HG02763 (cell line): Measurements from ENCODE around the gene NAMPT.
"Not testable (repeated sequence)": the region's sequence is repeated elsewhere in the genome, so short reads cannot be mapped to it uniquely, and the experiment has no call there.

Experiments
- ATAC-seq: cut with Tn5 transposase; IDR thresholded peaks from one replicate; pipeline ENCODE4 v1.9.1; 2021; ENCODE audit warnings: mild to moderate bottlenecking, moderate library complexity; ENCODE audit not compliant: unreplicated experiment

The NAMPT gene

DNA sequence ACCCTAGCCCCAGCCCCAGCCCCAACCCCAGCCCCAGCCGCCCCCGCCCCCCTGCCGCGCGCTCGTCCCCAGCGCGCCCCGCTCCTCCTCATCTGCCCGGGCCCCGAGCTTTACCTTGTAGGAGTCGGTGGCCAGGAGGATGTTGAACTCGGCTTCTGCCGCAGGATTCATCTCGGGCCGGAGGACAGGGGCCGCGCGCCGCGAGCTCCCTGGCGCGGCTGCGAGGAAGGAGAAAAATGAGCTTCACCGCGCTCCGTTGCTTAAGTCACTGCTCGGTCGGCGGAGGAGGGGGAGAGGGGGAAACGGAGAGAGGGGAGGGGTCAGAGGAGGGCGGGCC, at the start of gene NAMPT:
Gene NAMPT, minus strand, starts transcription at position 270 of the 337 bp plus-strand sequence. Its CDS starts 99 bp downstream, at position 171.
- ATAC-seq: no peak

DNA sequence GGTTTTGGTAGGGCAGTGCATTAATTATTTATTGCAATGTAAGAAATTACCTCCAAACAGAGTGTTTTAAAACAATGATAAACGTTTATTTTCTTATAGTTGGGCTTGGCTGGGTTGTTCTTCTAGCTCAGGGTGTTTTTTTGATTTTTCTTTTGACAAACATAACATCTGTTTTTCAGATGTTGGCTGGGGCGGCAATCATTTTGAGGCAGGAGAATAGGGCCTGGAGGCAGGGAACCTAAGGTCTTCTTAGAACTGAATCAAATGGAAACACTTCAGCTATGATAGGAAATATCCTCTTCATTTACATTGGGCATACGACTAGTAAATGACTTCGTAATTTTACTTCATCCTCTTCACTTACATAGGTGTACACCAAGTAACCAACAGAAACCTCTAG, 47.4 kb upstream of the NAMPT start:
- no peak for ATAC-seq

DNA sequence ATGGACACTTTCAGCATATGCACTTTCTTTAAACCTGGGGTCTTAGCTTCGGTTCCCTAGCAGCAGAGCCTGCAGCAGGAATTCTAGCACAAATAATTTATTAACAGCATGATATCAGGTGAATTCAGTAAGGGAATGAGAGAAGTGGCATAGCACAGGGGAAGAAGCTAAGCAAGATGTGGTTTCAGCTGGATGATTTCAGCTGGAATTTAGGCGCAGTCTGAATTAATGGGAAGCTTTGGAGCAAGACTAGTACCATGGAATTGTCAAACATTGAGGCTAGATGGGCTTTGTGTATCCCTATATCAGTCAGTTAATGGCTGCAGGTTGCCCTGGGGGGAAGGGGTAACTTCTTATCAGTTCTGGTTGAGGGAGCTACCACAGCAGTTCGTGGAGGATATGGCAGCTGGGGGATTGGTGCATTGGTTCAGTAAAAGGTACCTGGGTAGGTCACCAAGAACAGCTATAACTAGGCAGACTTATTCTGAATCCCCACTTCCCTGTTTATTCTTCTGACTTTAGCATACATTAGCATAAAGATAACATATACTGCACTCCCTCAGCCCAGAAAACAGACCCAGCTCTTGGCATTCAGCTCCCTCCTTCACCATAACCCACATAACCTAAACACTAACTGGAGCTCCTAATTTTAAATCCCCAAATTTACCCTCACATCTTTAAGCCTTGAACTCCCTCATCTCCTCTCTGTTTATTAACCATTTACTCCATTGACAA, 46.8 kb upstream of the NAMPT start:
- ATAC-seq: no peak

DNA sequence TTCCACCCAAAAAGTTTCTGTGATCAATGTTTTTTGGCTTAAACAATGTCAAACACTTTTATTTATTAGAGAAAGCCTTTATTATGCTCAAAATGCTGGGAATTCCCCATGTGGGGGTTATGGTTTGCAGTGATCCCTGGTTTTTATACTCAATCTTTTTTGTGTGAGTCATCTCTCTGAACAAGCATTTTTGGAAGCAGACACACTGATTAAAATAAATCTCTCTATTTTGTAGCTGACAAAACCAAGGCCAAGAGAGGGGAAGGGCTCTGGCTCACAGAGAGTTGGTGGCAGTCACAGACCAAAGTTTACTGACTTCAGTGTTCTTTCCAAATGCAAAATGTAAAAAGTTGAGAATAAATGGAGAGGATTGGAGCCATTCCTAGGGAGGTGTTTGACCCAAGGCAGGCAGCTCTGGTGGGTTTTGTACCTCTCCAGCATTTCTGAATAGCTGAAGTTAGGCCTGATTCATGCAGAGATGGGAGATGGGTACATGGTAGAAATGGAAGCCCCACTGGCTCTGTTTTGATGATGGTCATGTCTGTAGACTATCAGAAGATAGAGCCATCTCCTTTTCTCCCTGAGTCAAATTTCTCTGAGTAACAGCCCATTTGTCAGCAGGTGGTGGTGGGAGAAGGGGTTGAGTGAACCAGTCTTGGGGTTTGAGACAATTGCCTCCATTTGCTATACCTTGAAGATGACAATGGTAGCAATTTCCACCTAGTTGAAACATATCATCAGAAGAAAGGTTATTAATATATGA, 45.4 kb upstream of the NAMPT start:
- ATAC-seq: no peak

DNA sequence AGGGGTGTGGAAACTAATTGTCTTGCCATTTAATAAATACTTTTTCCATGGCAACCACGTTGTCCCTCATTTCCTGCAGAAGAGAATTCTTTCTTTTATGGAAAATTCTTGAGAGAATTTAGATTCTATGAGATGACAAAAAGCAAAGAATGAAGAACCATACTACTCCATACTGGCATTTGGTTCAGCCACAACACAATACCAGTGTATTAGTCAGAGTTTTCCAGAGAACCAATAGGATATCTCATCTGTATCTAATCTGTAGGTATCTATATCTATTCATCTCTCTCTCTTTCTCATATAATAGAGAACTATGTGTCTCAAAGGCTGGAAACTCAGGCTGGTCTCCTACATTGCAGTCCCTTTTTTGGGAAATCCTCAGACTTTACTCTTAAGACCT, 44.6 kb upstream of the NAMPT start:
- ATAC-seq: no peak

DNA sequence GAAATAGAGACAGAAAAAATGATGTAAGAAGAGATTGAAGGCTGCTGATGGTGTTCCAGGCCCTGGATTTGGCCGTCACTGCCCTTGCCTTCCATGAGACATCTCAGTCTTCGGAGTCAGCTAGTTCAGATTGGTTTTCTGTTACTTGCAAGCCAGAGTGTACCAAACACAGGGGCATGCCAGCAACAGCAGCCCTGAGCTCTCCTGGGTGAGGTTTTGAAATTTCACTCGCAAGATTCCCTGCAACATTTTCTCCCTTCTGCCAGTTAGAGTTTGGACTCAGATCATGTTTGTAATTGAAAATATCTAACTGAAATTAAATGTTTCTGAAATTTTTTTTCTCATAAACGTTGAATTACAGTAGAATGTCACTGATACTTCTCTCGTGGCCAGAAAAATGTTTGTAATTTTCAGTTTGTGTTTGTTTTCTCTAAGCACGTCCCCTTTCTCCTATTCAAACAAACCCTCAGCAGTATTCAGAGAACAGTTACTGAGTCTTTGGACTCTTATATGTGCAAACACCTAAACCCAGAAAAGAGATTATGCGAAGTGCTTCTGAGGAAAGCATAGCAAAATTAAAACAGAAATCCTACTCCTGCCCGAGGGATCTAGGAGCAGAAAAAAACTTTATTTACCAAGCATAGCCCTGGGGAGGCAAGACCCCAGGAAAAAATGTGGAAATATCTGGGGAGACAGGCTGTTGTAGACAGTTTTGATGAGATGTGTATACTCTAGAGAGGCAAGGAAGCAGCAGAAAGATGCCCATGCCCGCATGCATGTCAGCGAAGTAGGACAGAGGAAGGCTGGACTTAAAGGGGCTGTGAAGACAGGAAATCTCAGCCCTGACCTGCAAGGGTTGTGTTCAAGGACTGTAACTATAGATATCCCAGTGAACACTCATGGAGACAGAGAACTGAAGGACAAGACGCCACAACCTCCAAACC, 43.0 kb upstream of the NAMPT start:
- no peak for ATAC-seq

DNA sequence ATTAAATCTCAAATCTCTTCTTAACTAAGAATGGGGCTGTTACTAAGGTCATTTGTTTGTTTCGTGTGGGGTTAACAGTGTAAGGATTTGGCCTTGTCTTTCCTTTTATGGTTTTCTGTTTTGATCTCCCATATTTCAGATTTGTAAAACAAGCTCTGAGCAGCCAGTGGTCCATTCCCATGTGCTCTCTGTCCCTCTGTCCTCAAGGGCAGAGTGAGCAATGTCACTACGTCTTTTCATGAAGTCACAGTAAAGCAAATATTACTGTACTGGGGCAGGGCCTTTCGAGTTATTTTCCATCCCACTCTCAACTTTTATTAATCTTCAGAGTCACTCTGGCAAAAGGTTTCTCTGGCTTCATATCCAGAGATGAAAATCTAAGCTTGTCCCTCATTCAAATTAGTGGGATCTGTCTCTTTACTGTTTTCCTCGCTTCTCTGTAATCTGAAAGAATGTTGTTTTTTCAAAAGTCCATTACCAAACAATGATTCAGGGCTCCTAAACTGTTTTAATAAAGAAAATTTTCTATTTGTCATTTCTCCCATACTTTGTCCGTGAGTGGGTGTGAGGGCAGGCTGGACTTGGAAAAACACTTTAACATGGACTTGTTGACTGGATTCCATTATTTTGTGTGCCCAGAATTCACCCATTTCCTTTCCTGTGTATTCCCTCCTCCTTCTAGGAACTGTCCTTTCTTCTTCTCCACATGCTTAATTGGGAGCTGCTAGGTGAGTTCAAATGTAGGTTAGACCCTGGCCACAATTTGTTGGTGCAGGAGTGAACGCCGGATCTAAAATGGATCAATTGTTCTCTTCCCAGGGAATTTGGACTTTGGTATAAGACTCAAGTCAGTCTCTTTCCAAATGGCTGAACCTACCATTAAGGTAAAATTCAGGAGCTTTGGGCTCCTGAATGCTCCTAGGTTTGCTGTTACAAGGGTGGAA, 42.1 kb upstream of the NAMPT start:
- ATAC-seq: no peak

DNA sequence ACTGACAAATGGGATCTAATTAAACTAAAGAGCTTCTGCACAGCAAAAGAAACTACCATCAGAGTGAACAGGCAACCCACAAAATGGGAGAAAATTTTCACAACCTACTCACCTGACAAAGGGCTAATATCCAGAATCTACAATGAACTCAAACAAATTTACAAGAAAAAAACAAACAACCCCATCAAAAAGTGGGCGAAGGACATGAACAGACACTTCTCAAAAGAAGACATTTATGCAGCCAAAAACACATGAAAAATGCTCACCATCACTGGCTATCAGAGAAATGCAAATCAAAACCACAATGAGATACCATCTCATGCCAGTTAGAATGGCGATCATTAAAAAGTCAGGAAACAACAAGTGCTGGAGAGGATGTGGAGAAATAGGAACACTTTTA, 39.7 kb upstream of the NAMPT start:
- not testable (repeated sequence) for ATAC-seq

DNA sequence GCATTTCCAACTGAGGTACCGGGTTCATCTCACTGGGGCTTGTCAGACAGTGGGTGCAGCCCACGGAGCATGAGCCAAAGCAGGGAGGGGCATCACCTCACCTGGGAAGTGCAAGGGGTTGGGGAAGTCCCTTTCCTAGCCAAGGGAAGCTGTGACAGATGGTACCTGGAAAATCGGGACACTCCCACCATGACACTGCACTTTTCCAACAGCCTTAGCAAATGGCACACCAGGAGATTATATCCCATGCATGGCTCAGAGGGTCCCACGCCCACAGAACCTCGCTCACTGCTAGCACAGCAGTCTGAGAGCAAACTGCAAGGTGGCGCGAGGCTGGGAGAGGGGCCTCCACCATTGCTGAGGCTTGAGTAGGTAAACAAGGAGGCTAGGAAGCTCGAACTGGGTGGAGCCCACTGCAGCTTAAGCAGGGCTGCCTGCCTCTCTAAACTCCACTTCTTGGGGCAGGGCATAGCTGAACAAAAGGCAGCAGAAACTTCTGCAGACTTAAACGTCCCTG, 35.5 kb upstream of the NAMPT start:
- ATAC-seq: not testable (repeated sequence)

DNA sequence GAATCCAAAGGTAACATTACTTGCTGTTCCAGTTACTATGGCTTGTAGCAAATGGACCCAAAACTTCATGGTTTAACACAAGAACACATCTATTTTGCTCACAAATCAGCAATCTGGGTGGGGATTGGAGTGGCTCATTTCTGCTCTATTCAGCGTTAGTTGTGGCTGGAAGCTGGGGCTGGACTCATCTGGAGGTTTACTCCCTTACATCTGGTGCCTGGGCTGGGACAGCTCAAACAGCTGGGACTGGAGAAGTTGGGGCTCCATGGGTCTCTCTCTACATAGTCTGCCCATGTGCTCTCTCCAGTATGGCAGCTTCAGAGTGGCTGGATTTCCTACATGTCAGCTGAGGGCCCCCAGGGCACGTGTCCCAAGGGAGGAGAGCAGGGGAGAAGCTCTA, 33.7 kb upstream of the NAMPT start:
- no peak for ATAC-seq

DNA sequence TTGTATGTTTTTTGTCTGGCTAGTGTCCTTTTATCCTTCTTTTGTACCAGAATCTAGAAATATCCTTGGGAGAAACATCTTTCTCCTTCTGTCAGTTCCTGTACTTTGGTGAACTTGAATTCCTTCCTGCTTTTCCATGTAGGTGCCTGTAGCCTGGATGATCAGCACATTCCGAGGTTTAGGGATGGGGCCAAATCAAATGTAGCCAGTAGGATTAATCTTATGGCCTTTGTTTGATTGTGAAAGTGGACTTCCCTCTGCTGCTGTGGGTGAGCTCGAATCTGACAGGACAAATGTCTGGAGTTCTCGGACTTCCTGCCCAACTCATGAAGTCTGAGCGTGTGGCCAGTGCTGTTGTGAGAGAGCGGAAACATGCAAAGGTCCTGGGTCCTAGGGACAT, 33.2 kb upstream of the NAMPT start:
- ATAC-seq: no peak

DNA sequence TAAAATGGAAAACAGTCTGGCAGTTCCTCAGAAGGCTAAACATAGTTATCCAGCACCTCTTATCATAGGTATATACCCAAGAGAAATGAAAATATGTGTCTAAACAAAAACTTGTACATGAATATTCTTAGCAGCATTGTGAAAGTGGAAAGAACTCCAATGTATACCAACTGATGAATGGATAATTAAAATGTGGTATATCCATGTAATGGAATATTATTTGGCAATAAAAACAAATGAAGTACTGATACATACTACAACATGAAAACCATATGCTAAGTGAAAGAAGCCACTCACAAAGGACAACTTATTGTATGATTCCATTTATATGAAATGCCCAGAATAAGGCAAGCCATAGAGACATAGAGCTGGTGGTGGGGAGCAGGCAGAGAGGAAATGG, 32.2 kb upstream of the NAMPT start:
- no peak for ATAC-seq

DNA sequence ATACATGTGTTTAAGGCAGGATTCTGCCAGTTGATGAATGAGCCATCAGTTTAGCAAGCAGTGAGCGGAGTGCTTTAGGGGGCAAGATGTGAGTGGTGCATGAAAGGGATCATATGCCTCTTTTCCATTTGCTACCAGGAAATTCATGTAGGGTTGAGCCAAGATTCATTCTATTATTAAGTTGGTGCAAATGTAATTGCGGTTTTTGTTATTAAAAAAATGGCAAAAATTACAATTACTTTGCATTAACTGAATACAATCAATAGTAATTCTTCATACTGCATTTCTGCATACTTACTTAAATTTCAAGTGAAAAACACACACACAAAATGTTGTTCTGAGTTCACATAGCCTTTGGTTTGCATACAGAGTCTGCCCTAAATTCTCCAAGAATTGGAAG, 30.1 kb upstream of the NAMPT start:
- no peak for ATAC-seq

DNA sequence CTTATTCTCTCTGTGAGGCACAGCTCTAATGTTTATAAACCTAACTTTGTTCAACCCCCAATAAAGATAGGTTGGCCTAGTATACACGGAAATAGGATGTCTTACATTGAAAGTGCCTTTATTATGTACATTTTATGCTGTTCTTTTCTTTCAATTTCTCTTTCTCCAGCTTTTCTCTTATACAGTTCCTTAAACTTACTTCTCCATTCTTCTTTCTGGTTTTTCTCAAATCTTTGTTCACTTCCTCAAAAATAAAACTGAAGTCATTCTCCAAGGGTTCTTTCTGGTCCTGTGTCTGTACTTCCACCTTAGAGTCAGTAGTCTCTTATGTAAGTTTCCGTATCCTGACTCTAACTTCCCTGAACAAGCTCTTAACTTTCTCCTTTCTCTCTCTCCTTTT, 29.2 kb upstream of the NAMPT start:
- no peak for ATAC-seq

DNA sequence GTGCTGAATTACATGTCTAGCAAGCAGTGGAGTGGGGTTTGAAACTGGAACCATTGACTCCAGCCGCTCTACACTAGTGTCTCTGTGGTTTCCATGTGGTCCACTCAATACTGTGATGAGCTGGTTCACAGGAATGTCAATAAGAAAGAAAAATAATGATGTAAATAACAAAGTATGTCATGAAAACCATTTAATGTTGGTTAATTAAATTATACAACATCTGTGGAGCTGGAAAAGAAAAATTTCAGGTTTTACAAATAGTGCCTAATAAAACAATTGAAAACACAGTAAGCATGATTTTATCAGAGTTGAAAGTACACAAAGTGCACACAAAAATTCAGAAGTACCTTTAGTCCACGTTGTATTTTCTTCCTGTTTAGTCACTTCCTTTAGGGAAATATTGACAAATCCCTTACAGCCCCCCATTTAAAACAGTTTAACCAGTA, 28.7 kb upstream of the NAMPT start:
- no peak for ATAC-seq

DNA sequence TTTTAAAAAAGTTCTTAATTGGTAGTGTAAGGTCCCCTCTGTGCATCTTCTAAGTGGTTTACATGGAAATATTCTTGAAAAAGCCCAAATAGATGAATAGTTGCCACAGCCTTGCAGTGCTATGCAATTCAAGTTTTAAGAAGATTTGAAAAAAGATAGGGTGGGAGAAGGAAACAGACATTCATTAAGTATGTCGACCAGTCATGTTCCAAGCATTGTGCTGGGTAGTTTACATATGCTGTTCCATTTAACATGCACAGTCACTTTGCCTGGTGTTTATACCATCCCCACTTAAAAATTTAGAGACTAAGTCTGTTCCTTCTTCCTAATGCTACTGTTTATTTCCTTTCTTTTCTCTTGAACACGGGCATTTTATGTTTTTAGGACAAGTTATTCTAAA, 28.1 kb upstream of the NAMPT start:
- no peak for ATAC-seq

DNA sequence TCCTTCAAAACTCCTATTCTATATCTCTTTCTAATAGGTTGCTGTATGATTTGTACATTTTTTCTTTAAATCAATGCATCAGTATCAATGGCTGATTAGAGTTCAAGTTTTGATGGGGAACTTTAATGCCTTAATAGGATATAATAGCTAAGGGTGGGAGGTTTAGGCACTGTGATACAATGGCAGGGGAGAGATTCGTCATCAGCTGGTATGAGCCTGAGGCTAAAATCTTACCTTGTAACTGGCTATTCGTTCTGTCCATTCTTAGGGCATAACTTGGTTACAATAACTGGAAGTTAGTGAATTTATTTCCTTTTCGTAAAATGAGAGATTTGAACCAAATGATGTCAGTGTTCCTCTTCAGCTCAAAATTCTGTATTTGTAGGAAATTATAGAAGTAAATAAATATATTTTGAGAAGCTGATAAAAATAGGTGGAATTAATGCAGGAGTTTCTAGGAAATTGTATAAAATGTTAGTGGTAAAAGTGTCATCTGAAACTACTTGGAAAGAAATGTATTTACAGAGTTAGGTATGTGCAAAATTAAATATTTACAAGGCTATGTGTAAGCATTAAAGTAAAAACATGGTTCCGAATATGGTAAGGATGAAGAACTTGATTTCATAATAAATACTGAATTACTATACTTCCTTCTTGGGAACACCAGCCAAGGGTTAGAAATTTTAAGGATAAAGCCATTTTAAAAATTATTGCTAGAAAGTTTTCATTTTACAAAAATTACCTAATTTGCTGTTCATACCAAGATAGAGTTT, 27.5 kb upstream of the NAMPT start:
- no peak for ATAC-seq

DNA sequence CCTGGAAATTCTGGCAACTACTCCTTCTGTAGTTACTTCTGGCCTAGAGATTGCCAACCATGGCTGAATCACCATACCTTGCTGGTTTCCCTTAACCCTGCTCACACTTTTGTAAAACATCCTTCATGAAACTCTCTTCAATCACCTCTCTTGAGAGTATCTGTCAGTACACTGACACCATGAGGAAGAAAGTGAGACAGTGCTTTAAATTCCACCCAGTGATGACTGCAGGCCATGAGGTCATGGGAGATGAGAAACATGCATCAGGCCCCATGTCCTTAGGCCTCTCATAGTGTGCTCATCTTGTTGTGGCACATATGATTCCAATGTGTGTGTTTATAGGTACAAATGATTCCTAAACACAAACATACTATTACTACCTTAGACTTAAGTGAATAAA, 24.6 kb upstream of the NAMPT start:
- no peak for ATAC-seq

DNA sequence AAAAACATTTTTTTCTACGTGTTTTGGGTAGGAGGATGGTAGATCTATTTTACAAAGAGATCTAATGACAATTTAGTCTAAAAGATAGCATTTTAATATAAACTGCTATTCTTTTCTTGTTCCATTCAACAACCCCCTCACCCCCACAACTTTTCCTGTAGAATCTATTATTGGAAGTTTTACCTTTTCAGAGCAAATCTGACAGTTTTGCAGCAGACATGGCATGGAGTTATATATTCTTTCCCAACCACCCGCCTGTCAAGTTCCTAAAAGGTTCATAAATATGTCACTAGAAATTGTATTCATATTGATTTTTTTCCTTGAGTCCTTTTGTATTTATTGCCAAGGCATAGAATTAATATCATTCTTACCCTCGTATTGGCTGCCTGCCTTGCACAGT, 21.5 kb upstream of the NAMPT start:
- no peak for ATAC-seq
